ENCODE data around the gene SRGAP1.
"Not testable (repeated sequence)": the region's sequence is repeated elsewhere in the genome, so short reads cannot be mapped to it uniquely, and the experiment has no call there.

The SRGAP1 gene

GRCh38 chr12:63838411-63838810, 6.1 kb upstream of the SRGAP1 start:
- no peak for DNase-seq (ENCODE audit: low read depth)

- no peak for DNase-seq (ENCODE audit: low read depth)
These were observed 3.5 kb upstream of the SRGAP1 start for GRCh38 chr12:63841011-63841410.

- no peak for DNase-seq (ENCODE audit: low read depth)
These were observed 2.9 kb upstream of the SRGAP1 start for GRCh38 chr12:63841571-63841970.

GRCh38 chr12:63842750-63843149, 1.8 kb upstream of the SRGAP1 start:
- DNase-seq (ENCODE audit: low read depth), result not testable (repeated sequence)

GRCh38 chr12:63843254-63843720, 1.2 kb upstream of the SRGAP1 start:
- no peak for DNase-seq (ENCODE audit: low read depth)

GRCh38 chr12:63843721-63844390, 644 bp upstream of the SRGAP1 start:
- DNase-seq (ENCODE audit: low read depth), result peak; percentile 43

GRCh38 chr12:63845726-63846125, 1.2 kb downstream of the SRGAP1 start:
- DNase-seq (ENCODE audit: low read depth), result no peak

- no peak for DNase-seq (ENCODE audit: low read depth)
These were observed 1.9 kb downstream of the SRGAP1 start for GRCh38 chr12:63846238-63846967.

GRCh38 chr12:63848450-63848849, 4.0 kb downstream of the SRGAP1 start:
- no peak for DNase-seq (ENCODE audit: low read depth)

- no peak for DNase-seq (ENCODE audit: low read depth)
These were observed 4.7 kb downstream of the SRGAP1 start for GRCh38 chr12:63849106-63849620.

GRCh38 chr12:63849641-63850040, 5.1 kb downstream of the SRGAP1 start:
- DNase-seq (ENCODE audit: low read depth), result no peak

- no peak for DNase-seq (ENCODE audit: low read depth)
These were observed 9.5 kb downstream of the SRGAP1 start for GRCh38 chr12:63853978-63854377.

GRCh38 chr12:63855299-63855698, 10.8 kb downstream of the SRGAP1 start:
- DNase-seq (ENCODE audit: low read depth), result no peak

- DNase-seq (ENCODE audit: low read depth), result no peak
These were observed 13.5 kb downstream of the SRGAP1 start for GRCh38 chr12:63857771-63858670.

- not testable (repeated sequence) for DNase-seq (ENCODE audit: low read depth)
These were observed 15.4 kb downstream of the SRGAP1 start for GRCh38 chr12:63859880-63860279.

- DNase-seq (ENCODE audit: low read depth), result no peak
These were observed 17.9 kb downstream of the SRGAP1 start for GRCh38 chr12:63862187-63862968.

GRCh38 chr12:63862969-63863230, 18.4 kb downstream of the SRGAP1 start:
- DNase-seq (ENCODE audit: low read depth), result no peak

- DNase-seq (ENCODE audit: low read depth), result no peak
These were observed 19.4 kb downstream of the SRGAP1 start for GRCh38 chr12:63863658-63864453.

GRCh38 chr12:63864454-63864706, 19.9 kb downstream of the SRGAP1 start:
- no peak for DNase-seq (ENCODE audit: low read depth)

- no peak for DNase-seq (ENCODE audit: low read depth)
These were observed 20.9 kb downstream of the SRGAP1 start for GRCh38 chr12:63865448-63865847.

- DNase-seq (ENCODE audit: low read depth), result no peak
These were observed 22.6 kb downstream of the SRGAP1 start for GRCh38 chr12:63867053-63867452.

All from CMK (cell line).